ENCODE measurements around the gene CREB3.

Gene CREB3

DNA sequence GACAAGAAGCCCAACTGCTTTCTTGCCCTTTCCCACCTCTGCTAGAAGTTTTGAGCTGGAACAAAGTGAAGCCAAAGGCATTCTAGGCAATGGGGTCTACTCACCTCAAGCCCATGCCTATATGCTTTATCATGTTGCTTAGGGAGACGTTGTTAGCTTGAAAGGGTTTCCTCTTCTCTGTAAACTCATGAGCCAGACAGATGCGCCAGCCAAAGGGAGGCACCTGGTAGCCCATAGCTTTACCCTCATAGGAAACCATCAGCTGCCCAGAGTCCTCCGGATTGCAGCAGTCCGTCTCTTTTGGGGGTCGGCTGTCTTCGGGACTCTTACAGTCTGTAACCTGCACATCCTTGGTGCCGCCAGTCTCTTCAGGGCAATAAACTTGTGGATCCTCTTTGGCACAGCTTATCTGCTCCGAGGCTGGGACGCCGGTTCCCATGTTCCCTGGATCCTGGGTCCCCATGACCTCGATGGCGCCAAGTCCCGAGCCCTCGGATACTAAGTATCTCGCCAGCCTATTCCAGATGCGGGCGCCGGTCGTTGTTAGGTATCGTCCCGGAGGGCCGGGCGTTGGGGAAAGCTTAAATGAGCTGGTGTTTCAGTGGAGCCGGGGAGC is 15.9 kb downstream of the CREB3 start:
- DNase-seq (ENCODE audit: low read depth in 2 of 2), result no peak

GRCh38 chr9:35748858-35749514 is 16.5 kb downstream of the CREB3 start, which contains the start of the genes GBA2 and RGP1:
Gene GBA2 (minus strand): TSS chr9:35749228. CDS start chr9:35748704, 524 bp downstream.
Gene RGP1 (plus strand): TSS chr9:35749287. CDS start chr9:35749756, 469 bp downstream.
- DNase-seq (ENCODE audit: low read depth in 2 of 2), result peak; percentile 38 to 53

GRCh38 chr9:35749515-35750255 is 17.2 kb downstream of the CREB3 start:
- DNase-seq (ENCODE audit: low read depth in 2 of 2), result no peak

DNA sequence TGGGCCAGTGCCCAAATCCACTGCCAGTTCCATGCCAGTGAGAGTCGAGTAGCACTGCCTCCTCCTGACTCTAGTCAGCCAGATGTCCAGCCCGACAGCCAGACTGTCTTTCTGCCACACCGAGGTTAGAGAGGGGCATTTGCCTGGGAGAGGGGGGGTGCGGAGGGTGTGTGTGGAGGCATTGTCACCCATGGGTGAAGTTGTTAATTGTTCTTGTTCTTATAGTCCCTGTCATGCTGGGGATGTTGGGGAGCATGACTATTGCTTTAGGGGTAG is 17.7 kb downstream of the CREB3 start:
- no peak for DNase-seq (ENCODE audit: low read depth in 2 of 2)

GRCh38 chr9:35753466-35753865 is 21.0 kb downstream of the CREB3 start:
- no peak for DNase-seq (ENCODE audit: low read depth in 2 of 2)

- no peak for DNase-seq (ENCODE audit: low read depth in 2 of 2)
Measured at GRCh38 chr9:35754264-35754663, 21.8 kb downstream of the CREB3 start, which contains the start of gene MSMP. Gene MSMP (minus strand): TSS chr9:35754276. CDS start chr9:35754129, 147 bp downstream.

DNA sequence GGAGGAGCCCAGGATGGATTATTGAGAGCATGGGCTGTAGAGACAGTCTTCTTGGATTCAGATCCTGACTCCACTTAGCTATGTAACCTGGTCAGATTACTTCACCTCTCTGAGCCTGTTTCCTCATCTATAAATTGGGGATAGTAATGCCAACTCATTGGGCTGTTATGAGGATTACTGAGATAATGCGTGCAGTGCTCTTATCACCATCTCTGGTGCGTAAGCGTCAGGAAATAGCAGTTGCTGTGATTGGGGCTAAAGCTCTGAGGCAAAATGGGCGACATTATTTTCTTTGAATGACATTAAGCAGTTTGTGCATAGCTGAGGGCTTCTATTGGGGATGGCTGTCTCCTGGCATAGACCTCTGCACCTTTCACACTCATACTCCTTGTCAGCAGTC is 22.6 kb downstream of the CREB3 start:
- no peak for DNase-seq (ENCODE audit: low read depth in 2 of 2)

DNA sequence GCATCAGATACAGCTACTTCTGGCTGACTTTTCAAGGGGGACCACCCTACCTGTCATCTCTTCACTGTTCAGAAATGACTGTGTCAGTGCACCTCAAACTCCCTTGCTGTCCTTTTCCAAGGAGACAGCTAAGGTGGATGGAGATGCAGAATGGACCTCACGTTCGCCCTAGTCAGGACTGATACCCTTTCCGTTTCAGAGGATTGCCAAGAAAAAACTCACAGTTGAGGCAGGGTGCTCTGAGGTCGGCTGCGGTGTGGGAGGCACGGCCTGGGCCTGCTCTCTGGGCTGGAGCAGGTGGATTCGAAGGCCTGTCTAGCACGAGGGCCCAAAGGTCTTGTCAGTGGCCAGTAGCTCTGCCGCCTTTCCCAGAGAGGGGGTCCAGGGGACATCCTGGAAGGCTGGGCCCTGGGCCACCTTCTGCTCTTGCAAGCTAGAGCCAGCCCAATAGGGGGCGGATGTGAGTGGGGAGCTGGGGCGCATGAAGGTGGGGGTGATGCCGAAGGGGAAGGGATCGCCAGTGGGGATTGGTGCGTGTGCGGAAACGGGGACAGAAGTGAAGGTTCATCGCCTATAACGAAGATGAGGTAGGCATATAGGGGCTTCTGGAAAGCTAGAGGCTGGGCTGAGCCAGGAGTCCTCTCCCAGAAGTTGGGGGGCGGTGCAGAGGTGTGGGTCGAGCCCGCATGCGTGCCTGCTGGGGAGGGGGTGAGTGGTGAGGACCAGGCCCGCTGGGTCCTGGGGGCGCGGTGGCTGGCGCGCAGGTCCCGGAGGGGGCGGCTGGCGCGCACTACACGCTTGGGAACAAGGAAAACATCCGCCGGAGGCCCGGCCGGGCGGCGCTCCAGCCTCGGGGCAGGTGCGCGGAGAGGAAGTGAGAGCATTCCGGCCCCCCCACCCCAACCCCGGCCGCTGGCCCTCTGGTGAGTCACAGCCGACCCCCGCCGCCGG is 24.1 kb downstream of the CREB3 start:
- DNase-seq (ENCODE audit: low read depth in 2 of 2), result peak; percentile 41 to 55

DNA sequence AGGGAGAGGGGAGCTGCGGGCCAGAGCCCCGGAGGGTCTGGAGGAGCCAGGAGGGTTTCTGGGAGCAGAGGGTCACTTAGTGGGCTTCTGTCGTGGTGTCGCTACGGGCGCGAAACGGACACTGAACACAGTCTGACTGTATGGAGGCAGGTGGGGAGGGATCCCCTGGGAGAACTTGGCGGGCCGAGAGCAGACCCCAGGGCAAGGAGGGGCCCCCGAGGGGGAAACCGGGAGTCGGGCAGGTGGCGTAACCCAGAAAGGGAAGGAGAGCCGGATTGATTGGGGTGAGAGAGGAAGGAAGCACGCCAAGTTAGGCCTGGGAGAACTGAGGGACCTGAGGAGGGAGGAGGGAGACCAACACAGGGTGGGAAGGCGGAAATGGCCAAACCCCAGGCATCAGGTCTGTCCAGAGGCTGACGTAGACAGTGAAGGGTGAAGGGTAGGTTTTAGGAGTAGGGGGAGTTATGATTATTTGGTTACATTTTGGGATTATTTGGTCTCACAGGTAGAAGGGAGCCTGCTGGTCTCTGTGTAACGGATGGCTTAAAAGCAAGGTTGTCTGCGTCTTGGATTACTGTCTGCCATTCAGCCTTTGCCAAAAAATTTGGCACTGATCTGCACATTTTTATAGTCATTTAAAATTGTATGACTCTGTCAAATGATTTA is 24.9 kb downstream of the CREB3 start:
- DNase-seq (ENCODE audit: low read depth in 2 of 2), result no peak

DNA sequence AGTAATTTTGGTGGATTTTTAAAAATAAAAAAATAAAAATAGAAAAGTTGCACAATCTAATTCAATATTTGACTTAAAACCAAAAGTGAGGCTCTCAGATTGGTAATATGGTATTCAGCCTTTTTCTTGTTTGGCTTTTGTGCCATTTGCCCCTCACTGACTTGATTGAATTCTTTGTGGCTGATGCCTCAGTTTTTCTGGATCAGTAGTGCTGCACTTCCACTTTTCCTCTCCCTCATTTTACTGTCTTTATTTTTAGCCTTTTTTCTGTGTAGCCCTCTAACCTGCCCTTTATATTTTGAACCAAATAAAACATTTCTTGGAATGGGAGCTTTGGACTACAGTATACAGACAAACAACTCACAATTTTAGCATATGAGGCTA is 25.4 kb downstream of the CREB3 start:
- no peak for DNase-seq (ENCODE audit: low read depth in 2 of 2)

GRCh38 chr9:35758475-35759050 is 26.1 kb downstream of the CREB3 start:
- DNase-seq (ENCODE audit: low read depth in 2 of 2), result no peak

- no peak for DNase-seq (ENCODE audit: low read depth in 2 of 2)
Measured at GRCh38 chr9:35759795-35760194, 27.3 kb downstream of the CREB3 start.

DNA sequence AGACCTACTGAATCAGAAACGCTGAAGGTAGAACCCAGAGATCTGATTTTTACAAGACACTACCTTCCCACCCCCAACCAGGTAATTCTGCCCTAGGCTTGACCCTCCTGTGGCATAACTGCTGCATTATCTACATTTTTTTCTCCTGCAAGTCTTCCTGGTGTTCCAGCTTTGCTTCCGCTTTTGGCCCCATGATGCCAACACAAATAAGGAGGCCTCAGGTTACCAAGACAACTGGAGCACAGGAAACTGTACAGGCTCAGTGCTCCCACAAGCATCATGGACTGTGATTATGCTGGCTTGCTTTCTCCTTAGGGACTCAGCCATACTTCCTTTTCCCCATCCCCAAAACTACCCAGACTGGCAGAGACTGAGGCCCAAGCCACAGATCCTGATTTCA is 28.2 kb downstream of the CREB3 start:
- no peak for DNase-seq (ENCODE audit: low read depth in 2 of 2)

GRCh38 chr9:35763181-35763580 is 30.7 kb downstream of the CREB3 start:
- DNase-seq (ENCODE audit: low read depth in 2 of 2), result no peak

DNA sequence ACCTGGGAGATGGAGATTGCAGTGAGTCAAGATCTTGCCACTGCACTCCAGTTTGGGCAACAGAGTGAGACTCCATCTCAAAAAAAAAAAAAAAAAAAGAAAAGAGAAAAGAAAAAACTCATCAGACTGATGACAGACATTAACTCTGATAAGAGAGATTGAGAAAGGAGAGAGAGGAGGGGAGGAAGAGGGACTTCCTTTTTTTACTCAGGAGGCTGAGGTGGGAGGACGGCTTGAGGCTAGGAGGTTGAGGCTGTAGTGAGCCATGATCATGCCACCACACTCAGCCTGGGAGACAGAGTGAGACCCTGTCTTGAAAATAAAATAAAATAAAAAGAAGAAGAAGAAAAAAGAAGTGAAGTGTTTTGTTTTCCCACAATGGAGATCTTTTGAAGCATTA is 31.3 kb downstream of the CREB3 start:
- DNase-seq (ENCODE audit: low read depth in 2 of 2), result no peak

DNA sequence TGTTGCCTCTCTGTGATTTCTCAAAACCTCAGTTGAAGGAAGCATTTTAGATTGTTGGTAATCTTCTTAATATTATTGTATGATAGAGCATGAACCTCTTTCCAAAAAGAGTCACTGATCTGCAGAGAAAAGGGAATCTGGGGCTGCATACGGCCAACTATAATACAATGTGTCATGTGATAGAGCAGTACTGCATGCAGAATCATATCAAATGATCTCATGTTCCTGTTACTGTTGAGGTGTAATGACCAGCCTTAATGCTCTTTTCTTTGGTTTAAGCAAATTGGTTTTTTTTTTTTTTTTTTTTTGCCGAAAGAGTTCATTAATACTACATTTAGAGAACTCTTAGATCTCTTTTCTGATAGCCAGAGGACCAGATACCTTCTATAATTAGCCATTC is 34.5 kb downstream of the CREB3 start:
- no peak for DNase-seq (ENCODE audit: low read depth in 2 of 2)

DNA sequence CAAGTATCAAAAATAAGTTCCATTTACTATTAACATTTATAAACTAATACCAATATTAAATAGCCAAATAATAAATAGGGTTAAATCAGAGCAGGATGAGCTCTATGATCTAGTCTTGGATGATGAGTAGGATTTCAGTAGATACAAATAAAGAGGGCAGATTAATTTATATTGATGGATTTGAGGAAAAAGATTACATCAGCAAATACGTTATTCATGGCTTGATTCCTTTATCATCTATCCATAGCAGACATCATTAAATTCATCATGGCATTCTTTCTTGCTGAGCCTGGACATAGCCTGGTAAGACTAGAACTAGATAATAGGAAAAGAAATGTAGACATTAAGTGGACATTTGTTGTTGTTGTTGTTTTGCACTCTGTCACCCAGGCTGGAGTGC is 35.0 kb downstream of the CREB3 start:
- no peak for DNase-seq (ENCODE audit: low read depth in 2 of 2)

- DNase-seq (ENCODE audit: low read depth in 2 of 2), result no peak
Measured at GRCh38 chr9:35769763-35770162, 37.3 kb downstream of the CREB3 start.

DNA sequence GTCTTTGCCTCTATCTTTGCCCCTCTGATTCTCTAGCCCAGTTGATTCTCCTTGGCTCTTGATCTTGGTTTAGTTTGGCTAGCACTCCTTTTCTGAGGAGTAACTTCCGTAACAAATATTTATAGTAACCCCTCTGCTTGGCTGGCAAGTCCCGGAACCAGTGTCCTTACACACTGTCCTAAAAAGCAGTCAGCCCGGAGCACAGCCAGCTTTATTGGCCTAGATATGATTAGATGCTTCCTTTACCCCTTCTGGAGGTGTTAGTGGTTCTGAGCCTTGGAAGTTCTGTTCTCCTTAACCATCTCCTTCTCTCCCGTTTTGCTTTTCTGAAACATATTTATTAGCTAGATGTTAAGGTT is 38.6 kb downstream of the CREB3 start:
- DNase-seq (ENCODE audit: low read depth in 2 of 2), result no peak

- DNase-seq (ENCODE audit: low read depth in 2 of 2), result no peak
Measured at GRCh38 chr9:35771534-35771933, 39.1 kb downstream of the CREB3 start.

- DNase-seq (ENCODE audit: low read depth in 2 of 2), result no peak
Measured at GRCh38 chr9:35771943-35772342, 39.5 kb downstream of the CREB3 start.
